WTC11 (cell line): ENCODE data around the gene GCK. TPM values are rescaled to one million over a fixed set of nuclear protein-coding genes. Genes with fewer than 3 reads are reported as not detected.

Source experiments
- ATAC-seq: fragments of 200-7000 bp; cut with Tn5 transposase; 2 replicates; pipeline ENCODE4 v1.10.0; 2021; ENCODE audit warnings: mild to moderate bottlenecking, moderate library complexity
- CTCF ChIA-PET: fragments of 300-600 bp; sonication (Branson Sonifier 250); formaldehyde crosslinking; loops from one replicate; lab custom pipeline; 2021; ENCODE audit warnings: antibody characterized with exemption; lab: Charles Lee
- POLR2A ChIA-PET: fragments of 350-600 bp; sonication (Branson Sonifier 250); formaldehyde crosslinking; loops from one replicate; lab custom pipeline; 2021; ENCODE audit warnings: antibody characterized with exemption; lab: Charles Lee
- DNase-seq: peaks from one replicate; pipeline ENCODE4 v3.0.0; 2021; ENCODE audit warnings: low spot score
- H3K27ac Mint-ChIP-seq: 2 replicates; pipeline ENCODE4 v1.8.0; 2021; ENCODE audit warnings: mixed read lengths
- H3K27me3 Mint-ChIP-seq: 2 replicates; pipeline ENCODE4 v1.8.0; 2021; ENCODE audit warnings: low read depth, mild to moderate bottlenecking, moderate library complexity, mixed read lengths
- H3K36me3 Mint-ChIP-seq: 2 replicates; pipeline ENCODE4 v1.8.0; 2021; ENCODE audit warnings: mixed read lengths
- H3K4me1 Mint-ChIP-seq: 2 replicates; pipeline ENCODE4 v1.8.0; 2022; ENCODE audit warnings: mixed read lengths
- H3K4me3 Mint-ChIP-seq: 2 replicates; pipeline ENCODE4 v1.8.0; 2021; ENCODE audit warnings: mild to moderate bottlenecking, moderate library complexity, mixed read lengths
- H3K9me3 Mint-ChIP-seq: 2 replicates; pipeline ENCODE4 v1.8.0; 2021; ENCODE audit warnings: mixed read lengths
- ELF4 ChIP-seq: sonication (generic); formaldehyde crosslinking; IDR thresholded peaks from 2 replicates; pipeline ENCODE4 v1.8.1; 2022; ENCODE audit warnings: low read depth, mild to moderate bottlenecking, moderate library complexity, missing genetic modification reagents
- ESRRA ChIP-seq: sonication (generic); formaldehyde crosslinking; IDR thresholded peaks from 2 replicates; pipeline ENCODE4 v1.8.1; 2022; ENCODE audit warnings: mild to moderate bottlenecking, missing genetic modification reagents, borderline replicate concordance
- FOXK1 ChIP-seq: sonication (generic); formaldehyde crosslinking; IDR thresholded peaks from 2 replicates; pipeline ENCODE4 v1.8.0; 2022; ENCODE audit warnings: mild to moderate bottlenecking, moderate library complexity, missing genetic modification reagents
- FOXP1 ChIP-seq: sonication (generic); formaldehyde crosslinking; IDR thresholded peaks from 2 replicates; pipeline ENCODE4 v1.8.0; 2022; ENCODE audit warnings: missing genetic modification reagents, mild to moderate bottlenecking, moderate library complexity, borderline replicate concordance
- GRHL2 ChIP-seq: fragments of 250-450 bp; sonication (Bioruptor Pico); IDR thresholded peaks from 2 replicates; pipeline ENCODE4 v1.8.0; 2022; ENCODE audit warnings: mild to moderate bottlenecking, moderate library complexity; ENCODE audit not compliant: insufficient replicate concordance, severe bottlenecking
- HMGA2 ChIP-seq: fragments of 250-450 bp; sonication (Bioruptor Pico); IDR thresholded peaks from 2 replicates; pipeline ENCODE4 v1.4.0; 2021; ENCODE audit warnings: mild to moderate bottlenecking, moderate library complexity
- IRF2 ChIP-seq: sonication (generic); formaldehyde crosslinking; IDR thresholded peaks from 2 replicates; pipeline ENCODE4 v1.8.0; 2022; ENCODE audit warnings: low read depth, missing genetic modification reagents, borderline replicate concordance
- KAT7 ChIP-seq: sonication (generic); formaldehyde crosslinking; IDR thresholded peaks from 2 replicates; pipeline ENCODE4 v1.8.1; 2023; ENCODE audit warnings: missing genetic modification reagents, mild to moderate bottlenecking, borderline replicate concordance
- MYBL2 ChIP-seq: sonication (generic); formaldehyde crosslinking; IDR thresholded peaks from 2 replicates; pipeline ENCODE4 v1.8.1; 2023; ENCODE audit warnings: mild to moderate bottlenecking, moderate library complexity, missing genetic modification reagents
- NR3C1 ChIP-seq: sonication (generic); formaldehyde crosslinking; conservative IDR thresholded peaks from 2 replicates; pipeline ENCODE4 v1.8.1; 2023; ENCODE audit warnings: low read depth, mild to moderate bottlenecking, missing genetic modification reagents
- PRRX2 ChIP-seq: fragments of 250-450 bp; sonication (Bioruptor Pico); IDR thresholded peaks from 2 replicates; pipeline ENCODE4 v1.8.0; 2021; ENCODE audit warnings: mild to moderate bottlenecking
- SMAD3 ChIP-seq: sonication (generic); formaldehyde crosslinking; IDR thresholded peaks from 2 replicates; pipeline ENCODE4 v1.8.0; 2022; ENCODE audit warnings: missing genetic modification reagents, mild to moderate bottlenecking, borderline replicate concordance
- SOX15 ChIP-seq: fragments of 250-450 bp; sonication (Bioruptor Pico); IDR thresholded peaks from 2 replicates; pipeline ENCODE4 v1.9.0; 2021; ENCODE audit warnings: mild to moderate bottlenecking
- SP1 ChIP-seq: sonication (generic); formaldehyde crosslinking; conservative IDR thresholded peaks from 2 replicates; pipeline ENCODE4 v1.8.1; 2022; ENCODE audit warnings: missing genetic modification reagents
- TCF7 ChIP-seq: sonication (generic); formaldehyde crosslinking; IDR thresholded peaks from 2 replicates; pipeline ENCODE4 v1.8.0; 2022; ENCODE audit warnings: mild to moderate bottlenecking, low read depth, missing genetic modification reagents, moderate library complexity
- ZNF121 ChIP-seq: sonication (generic); formaldehyde crosslinking; IDR thresholded peaks from 2 replicates; pipeline ENCODE4 v1.8.0; 2023; ENCODE audit warnings: missing genetic modification reagents
- ZNF281 ChIP-seq: sonication (generic); formaldehyde crosslinking; IDR thresholded peaks from 2 replicates; pipeline ENCODE4 v1.8.0; 2023; ENCODE audit warnings: mild to moderate bottlenecking, missing genetic modification reagents
- ZNF396 ChIP-seq: fragments of 250-450 bp; sonication (Bioruptor Pico); IDR thresholded peaks from 2 replicates; pipeline ENCODE4 v1.8.0; 2021; ENCODE audit warnings: mild to moderate bottlenecking, moderate library complexity, borderline replicate concordance
- total RNA-seq: library from RNA; stranded (reverse); gene quantifications from 3 replicates; pipeline ENCODE4 v1.2.3, GENCODE V29; 2021
- TF ChIP-seq, protein P1 (sequence below): sonication (generic); formaldehyde crosslinking; IDR thresholded peaks from 2 replicates; pipeline ENCODE4 v1.8.1; 2023; ENCODE audit warnings: mild to moderate bottlenecking, missing genetic modification reagents, moderate library complexity
- TF ChIP-seq, protein P2 (sequence below): sonication (generic); formaldehyde crosslinking; IDR thresholded peaks from 2 replicates; pipeline ENCODE4 v1.8.1; 2023; ENCODE audit warnings: mild to moderate bottlenecking, missing genetic modification reagents, moderate library complexity
- TF ChIP-seq, protein P3 (sequence below): sonication (generic); formaldehyde crosslinking; IDR thresholded peaks from 2 replicates; pipeline ENCODE4 v1.8.1; 2023; ENCODE audit warnings: mild to moderate bottlenecking, missing genetic modification reagents
- TF ChIP-seq, protein P4 (sequence below): sonication (generic); formaldehyde crosslinking; IDR thresholded peaks from 2 replicates; pipeline ENCODE4 v1.8.0; 2023; ENCODE audit warnings: missing genetic modification reagents
- TF ChIP-seq, protein P5 (sequence below): sonication (generic); formaldehyde crosslinking; IDR thresholded peaks from 2 replicates; pipeline ENCODE4 v1.8.0; 2022; ENCODE audit warnings: mild to moderate bottlenecking, missing genetic modification reagents
- TF ChIP-seq, protein P6 (sequence below): sonication (generic); formaldehyde crosslinking; IDR thresholded peaks from 2 replicates; pipeline ENCODE4 v1.8.1; 2022; ENCODE audit warnings: mild to moderate bottlenecking, moderate library complexity, missing genetic modification reagents

Gene GCK
- total RNA-seq, 1 experiment from 2014 or later: 3.3 TPM

DNA sequence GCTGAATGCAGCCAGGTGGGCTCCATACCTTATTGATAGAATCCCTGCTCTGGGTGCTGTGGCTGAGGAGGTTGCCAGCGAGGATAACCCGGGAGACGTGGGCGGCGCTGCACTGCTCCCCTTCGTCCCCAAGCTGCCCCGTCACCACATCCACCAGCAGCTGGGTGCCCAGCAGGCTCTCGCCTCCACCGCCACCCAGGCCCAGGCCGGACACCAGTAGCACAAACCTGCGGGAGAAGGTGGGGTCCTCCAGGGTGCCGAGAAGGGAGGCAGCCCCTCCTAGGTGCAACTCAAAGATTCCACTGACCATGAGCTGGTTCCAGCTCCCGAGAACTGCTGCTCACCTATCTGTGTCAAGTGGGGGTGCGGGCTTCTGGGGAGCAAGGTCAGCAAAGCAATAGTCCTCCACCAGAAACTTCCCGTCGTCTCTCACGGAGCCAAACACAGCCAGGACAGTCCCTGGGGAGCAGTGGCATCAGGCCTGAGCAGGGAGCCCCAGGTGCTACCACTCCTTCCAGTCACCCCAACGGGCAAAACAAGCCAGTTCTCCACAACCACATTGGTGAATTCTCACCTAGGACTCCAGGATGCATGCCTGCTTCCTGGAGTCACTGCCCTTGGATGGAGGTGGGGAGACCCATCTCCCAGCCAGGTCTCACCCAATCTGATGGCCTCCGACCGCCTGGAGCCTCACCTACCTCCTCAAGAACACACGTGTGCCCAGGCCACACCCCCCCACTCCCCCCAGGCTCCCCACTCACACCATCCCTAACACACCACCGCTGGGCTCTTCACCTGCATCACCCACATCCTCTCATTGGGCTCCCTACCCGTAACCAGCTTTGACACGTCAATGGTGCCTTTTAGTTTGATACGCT, 72.2 kb downstream of the GCK start:
- H3K9me3 Mint-ChIP-seq: no peaks in the 10 kb centered on the region
- no peak for ATAC-seq
- no peak for TF ChIP-seq KAT7 (CRISPR knock-in tag)
- TF ChIP-seq, protein P1, sequence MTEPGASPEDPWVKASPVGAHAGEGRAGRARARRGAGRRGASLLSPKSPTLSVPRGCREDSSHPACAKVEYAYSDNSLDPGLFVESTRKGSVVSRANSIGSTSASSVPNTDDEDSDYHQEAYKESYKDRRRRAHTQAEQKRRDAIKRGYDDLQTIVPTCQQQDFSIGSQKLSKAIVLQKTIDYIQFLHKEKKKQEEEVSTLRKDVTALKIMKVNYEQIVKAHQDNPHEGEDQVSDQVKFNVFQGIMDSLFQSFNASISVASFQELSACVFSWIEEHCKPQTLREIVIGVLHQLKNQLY (CRISPR knock-in tag): no peak
- no peak for TF ChIP-seq SP1 (CRISPR knock-in tag)
- TF ChIP-seq, protein P2, sequence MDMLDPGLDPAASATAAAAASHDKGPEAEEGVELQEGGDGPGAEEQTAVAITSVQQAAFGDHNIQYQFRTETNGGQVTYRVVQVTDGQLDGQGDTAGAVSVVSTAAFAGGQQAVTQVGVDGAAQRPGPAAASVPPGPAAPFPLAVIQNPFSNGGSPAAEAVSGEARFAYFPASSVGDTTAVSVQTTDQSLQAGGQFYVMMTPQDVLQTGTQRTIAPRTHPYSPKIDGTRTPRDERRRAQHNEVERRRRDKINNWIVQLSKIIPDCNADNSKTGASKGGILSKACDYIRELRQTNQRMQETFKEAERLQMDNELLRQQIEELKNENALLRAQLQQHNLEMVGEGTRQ (CRISPR knock-in tag): no peak
- TF ChIP-seq GRHL2 (CRISPR knock-in tag): no peak
- TF ChIP-seq, protein P3, sequence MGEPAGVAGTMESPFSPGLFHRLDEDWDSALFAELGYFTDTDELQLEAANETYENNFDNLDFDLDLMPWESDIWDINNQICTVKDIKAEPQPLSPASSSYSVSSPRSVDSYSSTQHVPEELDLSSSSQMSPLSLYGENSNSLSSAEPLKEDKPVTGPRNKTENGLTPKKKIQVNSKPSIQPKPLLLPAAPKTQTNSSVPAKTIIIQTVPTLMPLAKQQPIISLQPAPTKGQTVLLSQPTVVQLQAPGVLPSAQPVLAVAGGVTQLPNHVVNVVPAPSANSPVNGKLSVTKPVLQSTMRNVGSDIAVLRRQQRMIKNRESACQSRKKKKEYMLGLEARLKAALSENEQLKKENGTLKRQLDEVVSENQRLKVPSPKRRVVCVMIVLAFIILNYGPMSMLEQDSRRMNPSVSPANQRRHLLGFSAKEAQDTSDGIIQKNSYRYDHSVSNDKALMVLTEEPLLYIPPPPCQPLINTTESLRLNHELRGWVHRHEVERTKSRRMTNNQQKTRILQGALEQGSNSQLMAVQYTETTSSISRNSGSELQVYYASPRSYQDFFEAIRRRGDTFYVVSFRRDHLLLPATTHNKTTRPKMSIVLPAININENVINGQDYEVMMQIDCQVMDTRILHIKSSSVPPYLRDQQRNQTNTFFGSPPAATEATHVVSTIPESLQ (CRISPR knock-in tag): no peak
- TF ChIP-seq ESRRA: no peak
- no peak for TF ChIP-seq NR3C1 (CRISPR knock-in tag)
- TF ChIP-seq MYBL2 (CRISPR knock-in tag): no peak
- TF ChIP-seq SOX15 (CRISPR knock-in tag): no peak
- TF ChIP-seq, protein P4, sequence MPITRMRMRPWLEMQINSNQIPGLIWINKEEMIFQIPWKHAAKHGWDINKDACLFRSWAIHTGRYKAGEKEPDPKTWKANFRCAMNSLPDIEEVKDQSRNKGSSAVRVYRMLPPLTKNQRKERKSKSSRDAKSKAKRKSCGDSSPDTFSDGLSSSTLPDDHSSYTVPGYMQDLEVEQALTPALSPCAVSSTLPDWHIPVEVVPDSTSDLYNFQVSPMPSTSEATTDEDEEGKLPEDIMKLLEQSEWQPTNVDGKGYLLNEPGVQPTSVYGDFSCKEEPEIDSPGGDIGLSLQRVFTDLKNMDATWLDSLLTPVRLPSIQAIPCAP (CRISPR knock-in tag): no peak
- no peak for TF ChIP-seq ZNF281 (CRISPR knock-in tag)
- TF ChIP-seq ZNF121 (CRISPR knock-in tag): no peak
- H3K36me3 Mint-ChIP-seq: peaks cover 53% of the 10 kb centered on the region
- peaks cover 1% of the 10 kb centered on the region; the same call in 1 of the 2 replicates for H3K4me1 Mint-ChIP-seq
- H3K4me3 Mint-ChIP-seq: no peak overlapping the region
- no peak for DNase-seq
- H3K27me3 Mint-ChIP-seq: no peaks in the 10 kb centered on the region
- POLR2A ChIA-PET: no interaction called here
- no peak overlapping the region for H3K27ac Mint-ChIP-seq
- CTCF ChIA-PET: interaction anchor here (1.7 kb wide), 1 partner anchor 12 kb away, joined by 4 read pairs; no protein-coding TSS in a partner anchor

- H3K27me3 Mint-ChIP-seq: no peaks in the 10 kb centered on the region
- H3K36me3 Mint-ChIP-seq: peaks cover 49% of the 10 kb centered on the region
- H3K4me3 Mint-ChIP-seq: no peak overlapping the region
- H3K27ac Mint-ChIP-seq: no peak overlapping the region
- ChIA-PET CTCF (interaction anchor here (1.7 kb wide), 1 partner anchor 11 kb away, joined by 4 read pairs; no protein-coding TSS in a partner anchor), POLR2A (no interaction called here)
- DNase-seq: no peak
- ATAC-seq: no peak
- no peaks in the 10 kb centered on the region for H3K9me3 Mint-ChIP-seq
- H3K4me1 Mint-ChIP-seq: 0 out of 2 replicates have a peak, but pooled peaks cover 2% of the 10 kb centered on the region
- TF ChIP-seq ZNF396 (no peak), SOX15 (CRISPR knock-in tag) (no peak), ELF4 (CRISPR knock-in tag) (no peak), SMAD3 (CRISPR knock-in tag) (no peak), PRRX2 (no peak), IRF2 (CRISPR knock-in tag) (no peak), FOXK1 (CRISPR knock-in tag) (no peak), NR3C1 (CRISPR knock-in tag) (no peak), TCF7 (CRISPR knock-in tag) (no peak), FOXP1 (CRISPR knock-in tag) (no peak), HMGA2 (CRISPR knock-in tag) (no peak)
- TF ChIP-seq, protein P5, sequence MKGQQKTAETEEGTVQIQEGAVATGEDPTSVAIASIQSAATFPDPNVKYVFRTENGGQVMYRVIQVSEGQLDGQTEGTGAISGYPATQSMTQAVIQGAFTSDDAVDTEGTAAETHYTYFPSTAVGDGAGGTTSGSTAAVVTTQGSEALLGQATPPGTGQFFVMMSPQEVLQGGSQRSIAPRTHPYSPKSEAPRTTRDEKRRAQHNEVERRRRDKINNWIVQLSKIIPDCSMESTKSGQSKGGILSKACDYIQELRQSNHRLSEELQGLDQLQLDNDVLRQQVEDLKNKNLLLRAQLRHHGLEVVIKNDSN (CRISPR knock-in tag): no peak
- TF ChIP-seq, protein P6, sequence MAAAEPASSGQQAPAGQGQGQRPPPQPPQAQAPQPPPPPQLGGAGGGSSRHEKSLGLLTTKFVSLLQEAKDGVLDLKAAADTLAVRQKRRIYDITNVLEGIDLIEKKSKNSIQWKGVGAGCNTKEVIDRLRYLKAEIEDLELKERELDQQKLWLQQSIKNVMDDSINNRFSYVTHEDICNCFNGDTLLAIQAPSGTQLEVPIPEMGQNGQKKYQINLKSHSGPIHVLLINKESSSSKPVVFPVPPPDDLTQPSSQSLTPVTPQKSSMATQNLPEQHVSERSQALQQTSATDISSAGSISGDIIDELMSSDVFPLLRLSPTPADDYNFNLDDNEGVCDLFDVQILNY (CRISPR knock-in tag): no peak
These were observed 73.0 kb downstream of the GCK start for GRCh38 chr7:44116087-44116788.
